HG03097 (cell line): ENCODE data around the gene BAG1.

Experiments used
- ATAC-seq: cut with Tn5 transposase; IDR thresholded peaks from one replicate; pipeline ENCODE4 v1.9.1; 2021; ENCODE audit not compliant: unreplicated experiment, low FRiP score

BAG1 gene

GRCh38 chr9:33264473-33265177, at the start of gene BAG1, which contains the start of gene CHMP5:
Gene BAG1 (minus strand): TSS chr9:33264708.
Gene CHMP5 (plus strand): TSS chr9:33265049. CDS start chr9:33265079, 30 bp downstream.
- peak; percentile 89 for ATAC-seq

- ATAC-seq, result no peak
Observed at GRCh38 chr9:33311953-33312352, 47.4 kb upstream of the BAG1 start.

- no peak for ATAC-seq
Observed at GRCh38 chr9:33310748-33311147, 46.2 kb upstream of the BAG1 start.

GRCh38 chr9:33309903-33310302, 45.4 kb upstream of the BAG1 start:
- no peak for ATAC-seq

GRCh38 chr9:33307067-33307466, 42.6 kb upstream of the BAG1 start:
- ATAC-seq, result no peak

- no peak for ATAC-seq
Observed at GRCh38 chr9:33306037-33306436, 41.5 kb upstream of the BAG1 start.

- no peak for ATAC-seq
Observed at GRCh38 chr9:33304362-33304761, 39.9 kb upstream of the BAG1 start.

- no peak for ATAC-seq
Observed at GRCh38 chr9:33300546-33300945, 36.0 kb upstream of the BAG1 start.

- peak; percentile 76 for ATAC-seq
Observed at GRCh38 chr9:33297432-33297831, 32.9 kb upstream of the BAG1 start.

- ATAC-seq, result peak; percentile 29
Observed at GRCh38 chr9:33295571-33295970, 31.1 kb upstream of the BAG1 start.

- no peak for ATAC-seq
Observed at GRCh38 chr9:33294670-33295432, 30.3 kb upstream of the BAG1 start.

GRCh38 chr9:33293782-33294181, 29.3 kb upstream of the BAG1 start:
- ATAC-seq, result no peak

- no peak for ATAC-seq
Observed at GRCh38 chr9:33291901-33292300, 27.4 kb upstream of the BAG1 start.

GRCh38 chr9:33291031-33291397, 26.5 kb upstream of the BAG1 start:
- no peak for ATAC-seq

GRCh38 chr9:33290247-33291030, 25.9 kb upstream of the BAG1 start, which contains the start of gene NFX1:
Gene NFX1 (plus strand): TSS chr9:33290516. CDS start chr9:33290573, 57 bp downstream.
- ATAC-seq, result peak; percentile 83

- ATAC-seq, result no peak
Observed at GRCh38 chr9:33289936-33290246, 25.4 kb upstream of the BAG1 start.

- ATAC-seq, result no peak
Observed at GRCh38 chr9:33289496-33289895, 25.0 kb upstream of the BAG1 start.

GRCh38 chr9:33288828-33289483, 24.4 kb upstream of the BAG1 start:
- ATAC-seq, result no peak

- no peak for ATAC-seq
Observed at GRCh38 chr9:33288235-33288634, 23.7 kb upstream of the BAG1 start.

GRCh38 chr9:33287087-33287490, 22.6 kb upstream of the BAG1 start:
- ATAC-seq, result no peak

GRCh38 chr9:33285502-33285901, 21.0 kb upstream of the BAG1 start:
- ATAC-seq, result no peak
